ENCODE data around the gene GALNTL6.

Gene GALNTL6

GRCh38 chr4:172514801-172515200, 701.6 kb downstream of the GALNTL6 start:
- TF ChIP-seq CTCF (IDR thresholded peaks at IDR 0.05; ENCODE audit: borderline replicate concordance, insufficient read depth, low read depth, low read length), result no peak

DNA sequence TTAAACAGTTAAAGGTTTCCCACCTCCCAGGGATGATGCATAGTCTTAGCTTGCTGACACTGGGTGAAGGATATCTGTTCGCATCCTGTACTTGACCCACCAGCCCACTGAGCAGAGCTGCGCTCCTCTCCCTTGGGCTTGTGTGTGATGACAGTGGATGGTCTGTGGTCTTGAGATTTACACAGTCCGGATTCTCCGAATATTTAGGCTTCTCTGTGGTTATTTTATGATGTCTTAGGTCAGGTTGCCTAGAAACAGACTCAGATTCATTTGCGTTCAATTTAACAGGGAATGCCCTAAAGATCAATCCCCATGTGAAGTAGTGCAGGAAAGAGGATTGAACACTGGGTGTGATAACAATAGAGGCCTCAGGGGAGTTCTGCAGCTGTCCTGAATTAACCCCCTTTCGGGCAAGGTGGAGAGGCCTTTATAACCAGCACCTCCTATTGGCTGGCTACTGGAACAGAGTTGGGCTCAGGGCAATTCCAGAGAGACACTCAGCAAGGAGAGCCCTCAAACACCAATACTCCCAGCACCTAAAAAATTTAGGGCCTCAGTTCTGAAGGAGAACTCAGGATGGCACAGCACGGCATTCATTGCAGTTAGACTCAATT, 702.2 kb downstream of the GALNTL6 start:
- no peak for TF ChIP-seq CTCF (IDR thresholded peaks at IDR 0.05; ENCODE audit: borderline replicate concordance, insufficient read depth, low read depth, low read length)
- H3K4me3 ChIP-seq (ENCODE audit: low read depth, low read length), result no peak overlapping the region

More at GRCh38 chr4:172514801-172515200, 701.6 kb downstream of the GALNTL6 start:
- H3K4me3 ChIP-seq (ENCODE audit: low read depth, low read length), result no peak overlapping the region

DNA sequence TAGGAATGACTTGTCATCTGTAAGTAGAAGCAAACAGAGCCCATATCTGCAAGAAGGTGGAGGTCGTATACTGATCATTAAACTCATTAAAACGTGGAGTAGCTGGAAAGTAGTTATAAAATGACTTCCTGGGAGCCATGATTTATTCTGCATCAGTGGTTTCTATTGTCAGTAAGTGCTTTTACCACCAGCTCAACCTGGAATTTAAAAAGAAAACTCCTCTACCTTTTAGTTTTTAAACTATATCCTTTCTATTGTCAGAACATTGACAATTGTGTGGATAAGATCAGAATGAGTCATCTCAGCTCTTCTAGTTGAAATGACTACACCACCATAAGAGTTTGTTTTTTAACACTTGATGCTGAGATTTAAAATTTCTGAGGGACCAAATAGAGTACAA, 704.2 kb downstream of the GALNTL6 start:
- TF ChIP-seq CTCF (IDR thresholded peaks at IDR 0.05; ENCODE audit: borderline replicate concordance, insufficient read depth, low read depth, low read length), result no peak
- H3K4me3 ChIP-seq (ENCODE audit: low read depth, low read length), result no peak overlapping the region

DNA sequence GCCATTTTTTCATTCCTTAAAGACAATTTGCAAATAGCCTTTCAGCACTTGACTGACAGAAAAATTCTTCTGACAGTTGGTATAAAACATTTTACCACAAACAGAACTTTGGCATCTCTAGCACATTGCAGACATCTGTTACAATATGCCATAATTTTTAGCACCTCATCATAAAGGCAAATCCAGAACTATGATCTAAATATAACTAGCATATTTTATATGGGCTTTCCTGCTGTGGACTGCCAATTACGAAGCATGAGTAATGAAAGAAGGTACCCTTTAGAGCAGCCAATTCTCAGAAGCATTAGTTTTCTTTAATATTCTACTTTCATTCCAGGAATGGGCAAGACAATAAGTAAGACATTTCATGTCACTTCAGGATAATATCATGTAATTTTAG, 708.0 kb downstream of the GALNTL6 start:
- no peak for TF ChIP-seq CTCF (IDR thresholded peaks at IDR 0.05; ENCODE audit: borderline replicate concordance, insufficient read depth, low read depth, low read length)

DNA sequence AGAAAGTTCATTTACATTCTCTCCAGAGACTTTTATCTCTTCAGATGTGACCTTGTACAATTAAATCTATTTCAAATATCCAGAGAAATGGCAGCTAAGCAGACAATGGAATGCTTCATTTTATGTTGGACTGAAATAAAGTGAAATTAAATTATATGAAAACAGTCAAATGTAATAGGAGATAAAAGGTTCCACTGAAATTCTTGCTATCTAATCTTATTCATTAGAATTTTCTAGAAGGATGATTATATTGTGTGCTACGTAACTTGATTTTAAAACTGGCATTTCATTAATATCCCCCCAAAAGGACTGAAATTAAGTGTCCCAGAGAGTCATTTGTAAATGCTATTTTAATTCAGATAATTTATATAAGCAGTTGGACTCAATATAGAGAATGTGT, 708.5 kb downstream of the GALNTL6 start:
- no peak overlapping the region for H3K4me3 ChIP-seq (ENCODE audit: low read depth, low read length)
- TF ChIP-seq CTCF (IDR thresholded peaks at IDR 0.05; ENCODE audit: borderline replicate concordance, insufficient read depth, low read depth, low read length), result no peak

More for the DNA sequence above, 708.0 kb downstream of the GALNTL6 start:
- no peak overlapping the region for H3K4me3 ChIP-seq (ENCODE audit: low read depth, low read length)

- H3K4me3 ChIP-seq (ENCODE audit: low read depth, low read length), result no peak overlapping the region
- no peak for TF ChIP-seq CTCF (IDR thresholded peaks at IDR 0.05; ENCODE audit: borderline replicate concordance, insufficient read depth, low read depth, low read length)
Measured at GRCh38 chr4:172543249-172543648, 730.0 kb downstream of the GALNTL6 start.

- no peak overlapping the region for H3K4me3 ChIP-seq (ENCODE audit: low read depth, low read length)
- no peak for TF ChIP-seq CTCF (IDR thresholded peaks at IDR 0.05; ENCODE audit: borderline replicate concordance, insufficient read depth, low read depth, low read length)
Measured at GRCh38 chr4:172546782-172547181, 733.6 kb downstream of the GALNTL6 start.
